SK-N-SH (cell line): ENCODE data around the gene SIL1. TPM values are rescaled to one million over a fixed set of nuclear protein-coding genes. Genes with fewer than 3 reads are reported as not detected.

Source experiments
- CTCF ChIA-PET: fragments of 300-600, 350-600 bp; formaldehyde crosslinking; extraction: SDS; loops from one replicate; lab custom pipeline; 2021; lab: Yijun Ruan, JAX
- POLR2A ChIA-PET: fragments of 350-600 bp; sonication (Branson Sonifier 250); formaldehyde crosslinking; extraction: SDS; loops from one replicate; lab custom pipeline; 2020; ENCODE audit warnings: antibody characterized with exemption, inconsistent platforms; lab: Yijun Ruan, JAX
- DNase-seq: peaks from one replicate; pipeline ENCODE4 v3.0.0; 2012
- H2AFZ ChIP-seq: fragments of 200-600 bp; sonication (generic); 2 replicates; pipeline ENCODE4 v1.8.1; 2016; ENCODE audit warnings: antibody characterized with exemption, mild to moderate bottlenecking, low read depth
- H3F3A ChIP-seq: fragments of 200-600 bp; sonication (generic); replicated peaks from 2 replicates; pipeline ENCODE3; 2016; ENCODE audit warnings: antibody characterized with exemption, mild to moderate bottlenecking; ENCODE audit not compliant: insufficient read depth
- H3K27ac ChIP-seq, 2 experiments: fragments of 200-500 bp in 1 of 2; fragments of 200-600 bp in 1 of 2; sonication (Bioruptor generic) in 1 of 2; sonication (generic), shearing (Covaris generic) in 1 of 2; 2 replicates each; pipeline versions ENCODE4 v1.5.1 to v1.6.1; 2014 to 2016; ENCODE audit warnings: low read depth in 2 of 2, inconsistent platforms in 1 of 2, low read length in 1 of 2, mild to moderate bottlenecking in 1 of 2, mixed read lengths in 1 of 2
- H3K27me3 ChIP-seq: fragments of 200-600 bp; sonication (generic), shearing (Covaris generic); 2 replicates; pipeline ENCODE4 v1.6.1; 2016; ENCODE audit warnings: mixed run types; ENCODE audit not compliant: insufficient read depth
- H3K36me3 ChIP-seq, 2 experiments: fragments of 200-500 bp in 1 of 2; fragments of 200-600 bp in 1 of 2; sonication (Bioruptor generic) in 1 of 2; sonication (generic) in 1 of 2; replicated peaks in 1 of 2; 2 replicates each; pipeline versions ENCODE3 to v1.5.1; 2014 to 2016; ENCODE audit warnings: low read length in 1 of 2, mild to moderate bottlenecking in 1 of 2; ENCODE audit not compliant: insufficient read depth in 2 of 2, control insufficient read depth in 1 of 2
- H3K4me1 ChIP-seq, 2 experiments: fragments of 200-500 bp in 1 of 2; fragments of 200-600 bp in 1 of 2; sonication (Bioruptor generic) in 1 of 2; sonication (generic), shearing (Covaris generic) in 1 of 2; 2 replicates each; pipeline versions ENCODE4 v1.5.1 to v1.6.1; 2014 to 2016; ENCODE audit warnings: low read depth in 1 of 2, low read length in 1 of 2, mixed run types in 1 of 2; ENCODE audit not compliant: insufficient read depth in 2 of 2, control insufficient read depth in 1 of 2
- H3K4me2 ChIP-seq: fragments of 200-600 bp; sonication (generic), shearing (Covaris generic); 2 replicates; pipeline ENCODE4 v1.6.1; 2017; ENCODE audit warnings: mixed run types
- H3K4me3 ChIP-seq, 2 experiments: fragments of 200-500 bp in 1 of 2; fragments of 200-600 bp in 1 of 2; sonication (Bioruptor generic) in 1 of 2; sonication (generic), shearing (Covaris generic) in 1 of 2; 2 replicates each; pipeline versions ENCODE4 v1.5.1 to v1.8.1; 2014 to 2016; ENCODE audit warnings: low read depth in 2 of 2, inconsistent platforms in 1 of 2, low read length in 1 of 2, mild to moderate bottlenecking in 1 of 2, mixed read lengths in 1 of 2, moderate library complexity in 1 of 2
- H3K79me2 ChIP-seq: fragments of 200-600 bp; sonication (generic); 2 replicates; pipeline ENCODE4 v1.8.1; 2017; ENCODE audit warnings: mild to moderate bottlenecking; ENCODE audit not compliant: insufficient read depth
- H3K9ac ChIP-seq: fragments of 200-600 bp; sonication (generic); 2 replicates; pipeline ENCODE4 v1.6.1; 2017; ENCODE audit warnings: mixed run types
- H3K9me2 ChIP-seq: fragments of 200-600 bp; sonication (generic); 2 replicates; pipeline ENCODE4 v1.6.1; 2017; ENCODE audit warnings: mixed run types
- H3K9me3 ChIP-seq: fragments of 200-600 bp; sonication (generic); 2 replicates; pipeline ENCODE4 v1.6.1; 2017; ENCODE audit warnings: mixed run types, mild to moderate bottlenecking, moderate library complexity
- H4K20me1 ChIP-seq: fragments of 200-600 bp; sonication (generic); 2 replicates; pipeline ENCODE4 v1.6.1; 2017; ENCODE audit warnings: mild to moderate bottlenecking, mixed run types; ENCODE audit not compliant: insufficient read depth
- CHD2 ChIP-seq: fragments of 150-350 bp; IDR thresholded peaks from 2 replicates; pipeline ENCODE4 v1.6.1; 2018; ENCODE audit warnings: low read length; ENCODE audit not compliant: partially characterized antibody
- FOSL2 ChIP-seq: IDR thresholded peaks from 2 replicates; pipeline ENCODE4 v1.4.0; 2012; ENCODE audit warnings: low read depth, mild to moderate bottlenecking, moderate library complexity, borderline replicate concordance
- FOXJ3 ChIP-seq: sonication (generic); formaldehyde crosslinking; IDR thresholded peaks from 2 replicates; pipeline ENCODE4 v1.5.1; 2020; ENCODE audit warnings: mild to moderate bottlenecking, missing genetic modification reagents
- GABPA ChIP-seq: IDR thresholded peaks from 2 replicates; pipeline ENCODE4 v1.4.0; 2012; ENCODE audit warnings: low read depth, mild to moderate bottlenecking
- GATA2 ChIP-seq: sonication (generic); formaldehyde crosslinking; IDR thresholded peaks from 2 replicates; pipeline ENCODE4 v1.5.0; 2020; ENCODE audit warnings: mild to moderate bottlenecking, missing genetic modification reagents
- MEF2A ChIP-seq: IDR thresholded peaks from 2 replicates; pipeline ENCODE4 v1.4.0; 2012; ENCODE audit warnings: low read depth, borderline replicate concordance
- RAD21 ChIP-seq: IDR thresholded peaks from 2 replicates; pipeline ENCODE4 v1.6.1; 2012; ENCODE audit warnings: mild to moderate bottlenecking, low read length
- RCOR1 ChIP-seq: fragments of 150-350 bp; IDR thresholded peaks from 2 replicates; pipeline ENCODE4 v1.6.1; 2017; ENCODE audit warnings: antibody characterized with exemption, low read length
- SIN3A ChIP-seq: IDR thresholded peaks from 2 replicates; pipeline ENCODE4 v1.6.1; 2012; ENCODE audit warnings: low read depth, mild to moderate bottlenecking, low read length, moderate library complexity, borderline replicate concordance
- TCF12 ChIP-seq: IDR thresholded peaks from 2 replicates; pipeline ENCODE4 v1.4.0; 2012
- YY1 ChIP-seq: IDR thresholded peaks from 2 replicates; pipeline ENCODE4 v1.4.0; 2012; ENCODE audit warnings: low read depth, mild to moderate bottlenecking
- WGBS: methylation state at CpG from one replicate; pipeline ENCODE4 v1.1.6; 2017; ENCODE audit warnings: low lambda C conversion rate; 5-methylcytosine and 5-hydroxymethylcytosine counted together
- polyA plus RNA-seq, 3 experiments: library from polyadenylated mRNA; depleted of rRNA; stranded (reverse); fragments of >200 nt; gene quantifications; 2 replicates each; pipeline ENCODE4 v1.2.3, GENCODE V29; 2012
- TF ChIP-seq, protein P1 (sequence below): IDR thresholded peaks from 2 replicates; pipeline ENCODE4 v1.4.0; 2012; ENCODE audit warnings: low read depth
- TF ChIP-seq, protein P2 (sequence below): IDR thresholded peaks from 2 replicates; pipeline ENCODE4 v1.4.0; 2012; ENCODE audit warnings: low read depth, borderline replicate concordance
- TF ChIP-seq, protein P3 (sequence below): fragments of 150-350 bp; IDR thresholded peaks from 2 replicates; pipeline ENCODE4 v1.6.1; 2017; ENCODE audit warnings: antibody characterized with exemption, low read length, low read depth, borderline replicate concordance
- TF ChIP-seq, protein P4 (sequence below): fragments of 200-600 bp; sonication (generic); IDR thresholded peaks from 2 replicates; pipeline ENCODE4 v1.6.1; 2017; ENCODE audit warnings: antibody characterized with exemption, mild to moderate bottlenecking, moderate library complexity

The SIL1 gene
- polyA plus RNA-seq, 1 of the 3 experiments (the other 2 are of a cell fraction), result 25.9 TPM

DNA sequence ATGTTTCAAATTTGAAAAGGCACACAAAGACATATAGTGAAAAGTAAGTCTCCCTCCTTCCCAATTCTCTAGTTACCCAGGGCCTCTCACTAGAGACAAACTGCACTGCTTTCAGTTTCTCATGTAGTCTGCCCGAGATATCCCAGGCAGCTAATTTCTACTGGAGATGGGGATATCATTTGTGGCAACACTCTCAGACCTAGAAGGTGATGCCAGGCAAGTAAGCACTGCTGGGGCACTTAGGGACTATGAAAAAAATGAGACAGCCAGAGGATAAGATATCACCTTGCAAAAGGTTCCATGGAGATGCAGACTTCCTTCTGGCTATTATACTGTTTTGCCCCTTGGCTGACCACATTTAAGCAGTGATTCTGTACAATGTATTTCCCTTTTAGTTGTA is 12.6 kb downstream of the SIL1 start:
- no peak for DNase-seq
- no peak overlapping the region for H3K4me2 ChIP-seq
- no peak overlapping the region for H3K27ac ChIP-seq
- H3K27me3 ChIP-seq, result no peaks in the 10 kb centered on the region
- CTCF ChIA-PET, result interaction anchor here (1.1 kb wide), 1 partner anchor 13 kb away, joined by 3 read pairs; the partner anchor contains the start of gene SIL1
- no peak overlapping the region for H2AFZ ChIP-seq
- no peaks in the 10 kb centered on the region for H3K9me2 ChIP-seq
- H3K4me1 ChIP-seq, result peaks cover 16 to 33% of the 10 kb centered on the region in 2 experiments
- no peaks in the 10 kb centered on the region for H4K20me1 ChIP-seq
- H3K9ac ChIP-seq, result no peak overlapping the region
- H3K9me3 ChIP-seq, result no peaks in the 10 kb centered on the region
- POLR2A ChIA-PET, result interaction anchor here (1.8 kb wide), 1 partner anchor 13 kb away, joined by 4 read pairs; the partner anchor contains the start of gene SIL1
- peaks cover 0 to 10% of the 10 kb centered on the region in 2 experiments for H3K36me3 ChIP-seq
- no peaks in the 10 kb centered on the region for H3K79me2 ChIP-seq
- H3F3A ChIP-seq, result no peaks in the 10 kb centered on the region
- 95% methylated on average over 1 of the region's 1 CpG for WGBS
- no peak overlapping the region for H3K4me3 ChIP-seq
- TF ChIP-seq YY1, result no peak
- no peak for TF ChIP-seq SIN3A
- no peak for TF ChIP-seq RAD21
- no peak for TF ChIP-seq MEF2A
- TF ChIP-seq GATA2, result no peak
- TF ChIP-seq, protein P1, sequence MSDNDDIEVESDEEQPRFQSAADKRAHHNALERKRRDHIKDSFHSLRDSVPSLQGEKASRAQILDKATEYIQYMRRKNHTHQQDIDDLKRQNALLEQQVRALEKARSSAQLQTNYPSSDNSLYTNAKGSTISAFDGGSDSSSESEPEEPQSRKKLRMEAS, result no peak
- TF ChIP-seq CHD2, result no peak
- TF ChIP-seq, protein P2, sequence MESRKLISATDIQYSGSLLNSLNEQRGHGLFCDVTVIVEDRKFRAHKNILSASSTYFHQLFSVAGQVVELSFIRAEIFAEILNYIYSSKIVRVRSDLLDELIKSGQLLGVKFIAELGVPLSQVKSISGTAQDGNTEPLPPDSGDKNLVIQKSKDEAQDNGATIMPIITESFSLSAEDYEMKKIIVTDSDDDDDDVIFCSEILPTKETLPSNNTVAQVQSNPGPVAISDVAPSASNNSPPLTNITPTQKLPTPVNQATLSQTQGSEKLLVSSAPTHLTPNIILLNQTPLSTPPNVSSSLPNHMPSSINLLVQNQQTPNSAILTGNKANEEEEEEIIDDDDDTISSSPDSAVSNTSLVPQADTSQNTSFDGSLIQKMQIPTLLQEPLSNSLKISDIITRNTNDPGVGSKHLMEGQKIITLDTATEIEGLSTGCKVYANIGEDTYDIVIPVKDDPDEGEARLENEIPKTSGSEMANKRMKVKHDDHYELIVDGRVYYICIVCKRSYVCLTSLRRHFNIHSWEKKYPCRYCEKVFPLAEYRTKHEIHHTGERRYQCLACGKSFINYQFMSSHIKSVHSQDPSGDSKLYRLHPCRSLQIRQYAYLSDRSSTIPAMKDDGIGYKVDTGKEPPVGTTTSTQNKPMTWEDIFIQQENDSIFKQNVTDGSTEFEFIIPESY, result no peak
- no peak for TF ChIP-seq FOXJ3
- TF ChIP-seq, protein P3, sequence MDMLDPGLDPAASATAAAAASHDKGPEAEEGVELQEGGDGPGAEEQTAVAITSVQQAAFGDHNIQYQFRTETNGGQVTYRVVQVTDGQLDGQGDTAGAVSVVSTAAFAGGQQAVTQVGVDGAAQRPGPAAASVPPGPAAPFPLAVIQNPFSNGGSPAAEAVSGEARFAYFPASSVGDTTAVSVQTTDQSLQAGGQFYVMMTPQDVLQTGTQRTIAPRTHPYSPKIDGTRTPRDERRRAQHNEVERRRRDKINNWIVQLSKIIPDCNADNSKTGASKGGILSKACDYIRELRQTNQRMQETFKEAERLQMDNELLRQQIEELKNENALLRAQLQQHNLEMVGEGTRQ, result no peak
- no peak for TF ChIP-seq RCOR1
- TF ChIP-seq GABPA, result no peak
- TF ChIP-seq FOSL2, result no peak
- no peak for TF ChIP-seq TCF12
- TF ChIP-seq, protein P4, sequence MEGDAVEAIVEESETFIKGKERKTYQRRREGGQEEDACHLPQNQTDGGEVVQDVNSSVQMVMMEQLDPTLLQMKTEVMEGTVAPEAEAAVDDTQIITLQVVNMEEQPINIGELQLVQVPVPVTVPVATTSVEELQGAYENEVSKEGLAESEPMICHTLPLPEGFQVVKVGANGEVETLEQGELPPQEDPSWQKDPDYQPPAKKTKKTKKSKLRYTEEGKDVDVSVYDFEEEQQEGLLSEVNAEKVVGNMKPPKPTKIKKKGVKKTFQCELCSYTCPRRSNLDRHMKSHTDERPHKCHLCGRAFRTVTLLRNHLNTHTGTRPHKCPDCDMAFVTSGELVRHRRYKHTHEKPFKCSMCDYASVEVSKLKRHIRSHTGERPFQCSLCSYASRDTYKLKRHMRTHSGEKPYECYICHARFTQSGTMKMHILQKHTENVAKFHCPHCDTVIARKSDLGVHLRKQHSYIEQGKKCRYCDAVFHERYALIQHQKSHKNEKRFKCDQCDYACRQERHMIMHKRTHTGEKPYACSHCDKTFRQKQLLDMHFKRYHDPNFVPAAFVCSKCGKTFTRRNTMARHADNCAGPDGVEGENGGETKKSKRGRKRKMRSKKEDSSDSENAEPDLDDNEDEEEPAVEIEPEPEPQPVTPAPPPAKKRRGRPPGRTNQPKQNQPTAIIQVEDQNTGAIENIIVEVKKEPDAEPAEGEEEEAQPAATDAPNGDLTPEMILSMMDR, result no peak
